Activated CD8-positive, alpha-beta T cell treated with anti-CD3 and anti-CD28 coated beads for 36 hours (primary cell): ENCODE measurements around the gene CCHCR1. TPM values are rescaled to one million over a fixed set of nuclear protein-coding genes. Genes with fewer than 3 reads are reported as not detected.
"Not testable (repeated sequence)": the region's sequence is repeated elsewhere in the genome, so short reads cannot be mapped to it uniquely, and the experiment has no call there.

ENCODE experiments used
- ATAC-seq: fragments of 200-7000 bp; cut with Tn5 transposase; one replicate; pipeline ENCODE4 v1.10.0; 2021; ENCODE audit warnings: mild to moderate bottlenecking, moderate library complexity
- CTCF ChIA-PET: fragments of 350-600 bp; sonication (Branson Sonifier 250); formaldehyde crosslinking; loops from one replicate; lab custom pipeline; 2021; ENCODE audit warnings: antibody characterized with exemption; lab: Charles Lee
- POLR2A ChIA-PET: fragments of 350-600 bp; sonication (Branson Sonifier 250); formaldehyde crosslinking; loops from one replicate; lab custom pipeline; 2021; ENCODE audit warnings: antibody characterized with exemption; lab: Charles Lee
- DNase-seq: peaks from one replicate; pipeline ENCODE4 v3.0.0-alpha.2; 2020
- H3K27ac Mint-ChIP-seq: one replicate; pipeline ENCODE4 v1.8.0; 2021; ENCODE audit warnings: mild to moderate bottlenecking, mixed read lengths
- H3K27me3 Mint-ChIP-seq: one replicate; pipeline ENCODE4 v1.8.0; 2021; ENCODE audit warnings: mixed read lengths
- H3K36me3 Mint-ChIP-seq: one replicate; pipeline ENCODE4 v1.8.0; 2021; ENCODE audit warnings: low read depth, mixed read lengths
- H3K4me1 Mint-ChIP-seq: one replicate; pipeline ENCODE4 v1.8.0; 2021; ENCODE audit warnings: low read depth, mixed read lengths
- H3K4me3 Mint-ChIP-seq: one replicate; pipeline ENCODE4 v1.8.0; 2021; ENCODE audit warnings: mild to moderate bottlenecking, moderate library complexity, mixed read lengths
- H3K9me3 Mint-ChIP-seq: one replicate; pipeline ENCODE4 v1.8.0; 2021; ENCODE audit warnings: mixed read lengths
- CTCF ChIP-seq: fragments of 200-600 bp; IDR thresholded peaks from one replicate; pipeline ENCODE4 v1.8.0; 2022; ENCODE audit warnings: antibody characterized with exemption, mild to moderate bottlenecking
- intact Hi-C: fragments of 100-400 bp; cut with micrococcal nuclease; formaldehyde crosslinking; loops from one replicate; pipeline ENCODE4 v1.10.0; 2022
- total RNA-seq, 2 experiments: library from RNA; stranded (reverse); gene quantifications; one replicate each; pipeline ENCODE4 v1.2.3, GENCODE V29; 2021

CCHCR1 gene
- total RNA-seq, 2 experiments from 2014 or later: 39.2 to 39.8 TPM

GRCh38 chr6:31169123-31169857 is 11.7 kb upstream of the CCHCR1 start:
- TF ChIP-seq CTCF: no peak
- Mint-ChIP-seq H3K9me3 (no peaks in the 10 kb centered on the region), H3K27ac (no peak overlapping the region), H3K4me1 (peaks cover 6% of the 10 kb centered on the region), H3K27me3 (no peaks in the 10 kb centered on the region), H3K36me3 (no peaks in the 10 kb centered on the region), H3K4me3 (no peak overlapping the region)
- ChIA-PET POLR2A (no interaction called here), CTCF (no interaction called here)
- DNase-seq (no peak), ATAC-seq (no peak)
- intact Hi-C loops: no loop called here

- ATAC-seq: no peak
These were observed 11.0 kb upstream of the CCHCR1 start for GRCh38 chr6:31168606-31169005.

GRCh38 chr6:31165986-31166385 is 8.4 kb upstream of the CCHCR1 start:
- Mint-ChIP-seq H3K4me1 (peaks cover 26% of the 10 kb centered on the region), H3K27ac (no peak overlapping the region), H3K4me3 (no peak overlapping the region), H3K9me3 (no peaks in the 10 kb centered on the region), H3K36me3 (peaks cover 26% of the 10 kb centered on the region), H3K27me3 (no peaks in the 10 kb centered on the region)
- CTCF ChIA-PET: interaction anchor here (1.1 to 2.0 kb wide), 3 partner anchors 10 to 200 kb away, joined by 3 to 5 read pairs (median 3); no protein-coding TSS in a partner anchor
- intact Hi-C loops: no loop called here
- TF ChIP-seq CTCF: no peak
- no peak for DNase-seq
- ATAC-seq: no peak
- POLR2A ChIA-PET: interaction anchor here (1.7 kb wide), 1 partner anchor 201 kb away, joined by 4 read pairs; no protein-coding TSS in a partner anchor

More at GRCh38 chr6:31168606-31169005, 11.0 kb upstream of the CCHCR1 start:
- H3K4me3 Mint-ChIP-seq: no peak overlapping the region
- H3K9me3 Mint-ChIP-seq: no peaks in the 10 kb centered on the region
- no peak overlapping the region for H3K27ac Mint-ChIP-seq
- H3K36me3 Mint-ChIP-seq: peaks cover 3% of the 10 kb centered on the region
- H3K27me3 Mint-ChIP-seq: no peaks in the 10 kb centered on the region
- intact Hi-C loops: no loop called here
- no peak for DNase-seq
- no peak for TF ChIP-seq CTCF
- POLR2A ChIA-PET: interaction anchor here (1.2 kb wide), 1 partner anchor 19 kb away, joined by 3 read pairs; no protein-coding TSS in a partner anchor
- CTCF ChIA-PET: no interaction called here
- H3K4me1 Mint-ChIP-seq: peaks cover 11% of the 10 kb centered on the region

GRCh38 chr6:31165064-31165832 is 7.6 kb upstream of the CCHCR1 start:
- H3K9me3 Mint-ChIP-seq, intact Hi-C loops, H3K27me3 Mint-ChIP-seq, H3K4me3 Mint-ChIP-seq, DNase-seq, H3K27ac Mint-ChIP-seq: not testable (repeated sequence)
- peaks cover 29% of the 10 kb centered on the region for H3K36me3 Mint-ChIP-seq
- ChIA-PET CTCF (interaction anchor here (0.7 to 2.0 kb wide), 4 partner anchors 11 to 201 kb away, joined by 3 to 5 read pairs (median 3); no protein-coding TSS in a partner anchor), POLR2A (interaction anchor here (0.7 to 1.7 kb wide), 3 partner anchors 63 to 202 kb away, joined by 3 to 4 read pairs (median 3); no protein-coding TSS in a partner anchor)
- peaks cover 26% of the 10 kb centered on the region for H3K4me1 Mint-ChIP-seq
- ATAC-seq: peak; percentile 35

- ATAC-seq, H3K27ac Mint-ChIP-seq, H3K4me3 Mint-ChIP-seq, DNase-seq, H3K9me3 Mint-ChIP-seq, H3K27me3 Mint-ChIP-seq, intact Hi-C loops: not testable (repeated sequence)
- CTCF ChIA-PET: interaction anchor here (0.7 to 2.0 kb wide), 4 partner anchors 12 to 201 kb away, joined by 3 to 5 read pairs (median 3); no protein-coding TSS in a partner anchor
- POLR2A ChIA-PET: interaction anchor here (0.7 to 1.7 kb wide), 3 partner anchors 62 to 203 kb away, joined by 3 to 4 read pairs (median 3); no protein-coding TSS in a partner anchor
- Mint-ChIP-seq H3K4me1 (peaks cover 32% of the 10 kb centered on the region), H3K36me3 (peaks cover 35% of the 10 kb centered on the region)
These were observed 7.0 kb upstream of the CCHCR1 start for GRCh38 chr6:31164475-31165063.
